ENCODE measurements around the gene PARN. TPM values are rescaled to one million over a fixed set of nuclear protein-coding genes. Genes with fewer than 3 reads are reported as not detected.

Gene PARN
- total RNA-seq, 1 experiment from 2014 or later, result 56.2 TPM

DNA sequence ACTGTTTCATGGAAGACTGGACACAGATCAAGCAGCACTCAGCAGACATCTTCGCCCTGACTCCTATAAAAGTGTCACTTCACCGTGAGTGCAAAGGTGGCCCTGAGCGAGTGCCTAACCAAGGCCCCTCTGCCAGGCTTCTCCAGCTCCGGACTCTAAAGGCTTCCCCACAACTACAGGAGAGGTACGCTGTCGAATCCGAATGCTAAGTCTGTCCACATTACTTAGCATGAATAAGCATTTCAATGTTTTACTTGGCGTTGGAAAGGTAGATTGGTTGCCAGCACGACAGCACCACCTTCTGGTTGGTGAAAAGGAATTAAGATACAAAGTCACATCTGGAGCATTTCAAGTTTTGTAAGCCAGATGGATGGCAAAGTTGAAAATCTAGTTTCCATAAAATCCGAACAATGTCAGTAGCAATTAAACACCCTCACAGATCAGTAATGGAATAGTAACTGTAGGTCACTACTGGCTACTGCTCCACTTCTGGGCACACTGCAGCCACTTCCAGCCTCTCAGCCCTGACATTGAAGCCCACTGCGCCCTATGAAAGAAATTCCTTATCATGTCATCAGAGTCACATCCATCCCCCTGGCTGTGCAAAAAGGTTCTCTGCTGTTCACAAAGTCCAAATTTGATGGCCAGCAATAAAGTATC is 100.9 kb downstream of the PARN start:
- H4K20me1 ChIP-seq (ENCODE audit: control insufficient read depth, insufficient read depth, insufficient read length), result no peaks in the 10 kb centered on the region
- no peak overlapping the region for H4K5ac ChIP-seq (ENCODE audit: insufficient read length, low read depth, low read length)
- H3K79me1 ChIP-seq (ENCODE audit: insufficient read depth, low read depth, low read length, poor library complexity, severe bottlenecking), result no peaks in the 10 kb centered on the region
- 0 out of 5 replicates have a peak overlapping the region, but pooled peaks of 1 of the 2 experiments have one; percentile 4 for H3K4me3 Mint-ChIP-seq
- H3K27me3 Mint-ChIP-seq (ENCODE audit: low read depth), result no peaks in the 10 kb centered on the region; the same call in 1 of the 2 replicates
- no peaks in the 10 kb centered on the region for H3K27me3 ChIP-seq (ENCODE audit: insufficient read depth, low read length)
- no peak overlapping the region for H3K14ac ChIP-seq (ENCODE audit: insufficient read depth, low read length)
- no peak overlapping the region for H3T11ph ChIP-seq (ENCODE audit: low read length)
- TF ChIP-seq, protein P1, sequence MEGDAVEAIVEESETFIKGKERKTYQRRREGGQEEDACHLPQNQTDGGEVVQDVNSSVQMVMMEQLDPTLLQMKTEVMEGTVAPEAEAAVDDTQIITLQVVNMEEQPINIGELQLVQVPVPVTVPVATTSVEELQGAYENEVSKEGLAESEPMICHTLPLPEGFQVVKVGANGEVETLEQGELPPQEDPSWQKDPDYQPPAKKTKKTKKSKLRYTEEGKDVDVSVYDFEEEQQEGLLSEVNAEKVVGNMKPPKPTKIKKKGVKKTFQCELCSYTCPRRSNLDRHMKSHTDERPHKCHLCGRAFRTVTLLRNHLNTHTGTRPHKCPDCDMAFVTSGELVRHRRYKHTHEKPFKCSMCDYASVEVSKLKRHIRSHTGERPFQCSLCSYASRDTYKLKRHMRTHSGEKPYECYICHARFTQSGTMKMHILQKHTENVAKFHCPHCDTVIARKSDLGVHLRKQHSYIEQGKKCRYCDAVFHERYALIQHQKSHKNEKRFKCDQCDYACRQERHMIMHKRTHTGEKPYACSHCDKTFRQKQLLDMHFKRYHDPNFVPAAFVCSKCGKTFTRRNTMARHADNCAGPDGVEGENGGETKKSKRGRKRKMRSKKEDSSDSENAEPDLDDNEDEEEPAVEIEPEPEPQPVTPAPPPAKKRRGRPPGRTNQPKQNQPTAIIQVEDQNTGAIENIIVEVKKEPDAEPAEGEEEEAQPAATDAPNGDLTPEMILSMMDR (conservative IDR thresholded peaks at IDR 0.05), result peak; percentile 89
- no peak overlapping the region for H3K9ac ChIP-seq (ENCODE audit: extremely low read depth, insufficient read length, low read length)
- H2BK15ac ChIP-seq (ENCODE audit: low read depth, low read length), result no peak overlapping the region
- H3K56ac ChIP-seq (ENCODE audit: insufficient read length, low read depth, low read length), result no peak overlapping the region
- no peak overlapping the region for H4K91ac ChIP-seq (ENCODE audit: insufficient read length, low read depth, low read length)
- H3K23ac ChIP-seq (ENCODE audit: insufficient read length, low read depth, low read length), result no peak overlapping the region
- H2AK5ac ChIP-seq (ENCODE audit: insufficient read length, low read length), result no peak overlapping the region
- H3K4me1 ChIP-seq (ENCODE audit: insufficient read depth, low read length), result peaks cover 8% of the 10 kb centered on the region
- H2BK5ac ChIP-seq (ENCODE audit: insufficient read length, low read length), result no peak overlapping the region
- no peak overlapping the region for H2AFZ ChIP-seq (ENCODE audit: low read length)
- H2BK20ac ChIP-seq (ENCODE audit: low read depth, low read length, poor library complexity, severe bottlenecking), result no peak overlapping the region
- no peak overlapping the region for H3K4ac ChIP-seq (ENCODE audit: low read depth, low read length)
- no peak overlapping the region for H4K8ac ChIP-seq (replicated peaks; ENCODE audit: insufficient read length, low read depth, low read length)
- H3K9me3 Mint-ChIP-seq, result peaks cover 9 to 10% of the 10 kb centered on the region in 2 experiments
- peaks cover 8% of the 10 kb centered on the region for H3K9me3 ChIP-seq (ENCODE audit: control insufficient read depth, low read depth, low read length)
- no peaks in the 10 kb centered on the region for H3K79me2 ChIP-seq (ENCODE audit: insufficient read depth, low read length)
- H2BK12ac ChIP-seq (ENCODE audit: insufficient read length, low read depth, low read length), result no peak overlapping the region
- H3K36me3 Mint-ChIP-seq (ENCODE audit: insufficient read depth in 1 of 3, low read depth in 3 of 3), result peaks cover 10 to 17% (median 13%) of the 10 kb centered on the region in 3 experiments
- H3K4me1 Mint-ChIP-seq, result peaks cover 37 to 41% of the 10 kb centered on the region in 2 experiments
- H3K27ac Mint-ChIP-seq, result peak overlapping the region; percentile 2 to 51 (median 46); a peak in 3 of 7 replicates
- peak overlapping the region; percentile 21 for H3K4me2 ChIP-seq (ENCODE audit: insufficient read depth, insufficient read length, low read length)
- no peak overlapping the region for H3K27ac ChIP-seq (ENCODE audit: insufficient read length, low read depth, low read length)
- no peak overlapping the region for H3K18ac ChIP-seq (ENCODE audit: insufficient read length, low read depth, low read length)
- peak; percentile 81 for DNase-seq
- H2BK120ac ChIP-seq (ENCODE audit: low read depth, low read length, poor library complexity, severe bottlenecking), result no peak overlapping the region
- WGBS (ENCODE audit: extremely low coverage, insufficient read length, low lambda C conversion rate), result no CpG with 5 or more reads among the region's 11 CpGs
- no peaks in the 10 kb centered on the region for H3K23me2 ChIP-seq (ENCODE audit: insufficient read length, low read depth, low read length, poor library complexity, severe bottlenecking)
